Fibroblast of lung (primary cell): ENCODE data around the gene GPR152. TPM values are rescaled to one million over a fixed set of nuclear protein-coding genes. Genes with fewer than 3 reads are reported as not detected.
"Not testable (repeated sequence)": the region's sequence is repeated elsewhere in the genome, so short reads cannot be mapped to it uniquely, and the experiment has no call there.

Experiments
- DNase-seq, 2 donors: peaks; one replicate each; pipeline versions ENCODE4 v3.0.0 to v3.0.0-alpha.2; 2010; ENCODE audit warnings: low read depth in 2 of 2
- H2AFZ ChIP-seq: 2 replicates; pipeline ENCODE4 v1.5.1; 2012; ENCODE audit warnings: low read length, control low read depth, inconsistent platforms
- H3K27ac ChIP-seq: 2 replicates; pipeline ENCODE4 v1.5.1; 2011; ENCODE audit warnings: low read length, control low read depth; ENCODE audit not compliant: insufficient read depth
- H3K27me3 ChIP-seq: 2 replicates; pipeline ENCODE4 v1.5.1; 2011; ENCODE audit warnings: mild to moderate bottlenecking, low read length; ENCODE audit not compliant: control insufficient read depth, insufficient read depth
- H3K36me3 ChIP-seq: 2 replicates; pipeline ENCODE4 v1.5.1; 2011; ENCODE audit warnings: low read length; ENCODE audit not compliant: control insufficient read depth, insufficient read depth
- H3K4me1 ChIP-seq: 2 replicates; pipeline ENCODE4 v1.5.1; 2011; ENCODE audit warnings: low read length; ENCODE audit not compliant: control insufficient read depth, insufficient read depth; ENCODE audit errors: extremely low read depth
- H3K4me2 ChIP-seq: 2 replicates; pipeline ENCODE4 v1.5.1; 2011; ENCODE audit warnings: low read length, control low read depth; ENCODE audit not compliant: insufficient read depth; ENCODE audit errors: extremely low read depth
- H3K4me3 ChIP-seq, 4 experiments: fragments of 200-600 bp in 1 of 4; sonication (generic) in 1 of 4; replicated peaks in 1 of 4; 2 replicates each; pipeline ENCODE4 v1.5.1; 2011 to 2016; ENCODE audit warnings: low read length in 4 of 4, low read depth in 3 of 4, mild to moderate bottlenecking in 3 of 4, control low read depth in 2 of 4, inconsistent platforms in 1 of 4, mixed read lengths in 1 of 4; ENCODE audit not compliant: insufficient read depth in 1 of 4; ENCODE audit errors: control extremely low read depth in 1 of 4
- H3K79me2 ChIP-seq: 2 replicates; pipeline ENCODE4 v1.5.1; 2012; ENCODE audit warnings: mild to moderate bottlenecking, low read length, inconsistent platforms; ENCODE audit not compliant: control insufficient read depth, insufficient read depth
- H3K9ac ChIP-seq: 2 replicates; pipeline ENCODE4 v1.5.1; 2011; ENCODE audit warnings: mild to moderate bottlenecking, low read length, control low read depth; ENCODE audit not compliant: insufficient read depth
- H3K9me3 ChIP-seq: 2 replicates; pipeline ENCODE4 v1.5.1; 2012; ENCODE audit warnings: low read depth, low read length; ENCODE audit not compliant: control insufficient read depth, insufficient read depth
- H4K20me1 ChIP-seq: 2 replicates; pipeline ENCODE4 v1.5.1; 2011; ENCODE audit warnings: low read length; ENCODE audit not compliant: control insufficient read depth, insufficient read depth; ENCODE audit errors: extremely low read depth
- EZH2 ChIP-seq: IDR thresholded peaks from 2 replicates; pipeline ENCODE4 v1.5.1; 2012; ENCODE audit warnings: low read length, control low read depth, mild to moderate bottlenecking; ENCODE audit errors: missing control alignments
- polyA plus RNA-seq, 2 donors: library from polyadenylated mRNA; depleted of rRNA in 1 of 2; stranded (reverse) in 1 of 2; unstranded in 1 of 2; fragments of >200 nt; gene quantifications; 2 replicates each; pipeline ENCODE4 v1.2.1, GENCODE V29; 2011 to 2012; ENCODE audit warnings: missing spikeins in 1 of 2
- total RNA-seq: library from RNA; depleted of rRNA; stranded (reverse); fragments of >200 nt; gene quantifications from 2 replicates; pipeline ENCODE4 v1.2.1, GENCODE V29; 2014
- TF ChIP-seq, protein P1 (sequence below), 2 donors: IDR thresholded peaks in 1 of 2; conservative IDR thresholded peaks in 1 of 2; 1 replicate in 1 of 2; 2 replicates in 1 of 2; pipeline ENCODE4 v1.5.1; 2011 to 2012; ENCODE audit warnings: low read length in 2 of 2, control low read depth in 1 of 2, inconsistent platforms in 1 of 2, low read depth in 1 of 2, mild to moderate bottlenecking in 1 of 2

The GPR152 gene
- total and polyA plus RNA-seq, 2 donors (not counting 1 experiment from before 2014, with no cell fraction given) = not detected

DNA sequence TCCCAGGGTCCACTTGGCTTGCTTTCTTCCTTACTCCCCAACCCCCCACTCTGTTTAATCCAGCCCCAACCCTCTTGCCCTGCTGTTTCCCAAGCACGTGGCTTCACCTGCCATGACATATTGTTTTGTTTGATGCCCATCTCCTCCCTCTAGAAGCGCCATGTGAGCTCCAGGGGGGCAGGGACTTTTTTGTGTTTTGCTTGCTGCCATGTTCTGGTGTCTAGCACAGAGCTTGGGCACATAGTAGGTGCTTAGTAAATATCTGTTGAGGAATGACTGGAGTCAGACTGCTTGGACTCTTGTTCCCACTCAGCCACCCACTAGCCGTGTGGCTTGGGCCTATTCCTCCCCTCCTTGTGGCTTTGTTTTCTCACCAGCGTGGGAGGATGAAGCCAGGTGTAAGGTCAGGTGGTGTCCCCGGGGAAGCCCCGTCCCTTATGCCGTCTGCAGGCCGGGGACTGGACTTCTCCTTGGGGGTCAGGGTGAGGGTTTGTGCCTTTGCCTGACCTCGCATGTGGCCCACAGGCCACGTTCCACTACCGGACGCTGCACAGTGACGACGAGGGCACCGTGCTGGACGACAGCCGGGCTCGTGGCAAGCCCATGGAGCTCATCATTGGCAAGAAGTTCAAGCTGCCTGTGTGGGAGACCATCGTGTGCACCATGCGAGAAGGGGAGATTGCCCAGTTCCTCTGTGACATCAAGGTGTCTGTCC, 34.1 kb upstream of the GPR152 start:
- Histone ChIP-seq H2AFZ (no peak overlapping the region), H3K9me3 (no peaks in the 10 kb centered on the region), H3K27me3 (no peaks in the 10 kb centered on the region), H3K79me2 (no peaks in the 10 kb centered on the region), H3K9ac (no peak overlapping the region), H4K20me1 (no peaks in the 10 kb centered on the region), H3K36me3 (peaks cover 6% of the 10 kb centered on the region), H3K4me3 (no peak overlapping the region), H3K4me2 (no peak overlapping the region), H3K4me1 (peaks cover 7% of the 10 kb centered on the region), H3K27ac (no peak overlapping the region)
- DNase-seq = no peak
- no peak for TF ChIP-seq EZH2
- TF ChIP-seq, protein P1, sequence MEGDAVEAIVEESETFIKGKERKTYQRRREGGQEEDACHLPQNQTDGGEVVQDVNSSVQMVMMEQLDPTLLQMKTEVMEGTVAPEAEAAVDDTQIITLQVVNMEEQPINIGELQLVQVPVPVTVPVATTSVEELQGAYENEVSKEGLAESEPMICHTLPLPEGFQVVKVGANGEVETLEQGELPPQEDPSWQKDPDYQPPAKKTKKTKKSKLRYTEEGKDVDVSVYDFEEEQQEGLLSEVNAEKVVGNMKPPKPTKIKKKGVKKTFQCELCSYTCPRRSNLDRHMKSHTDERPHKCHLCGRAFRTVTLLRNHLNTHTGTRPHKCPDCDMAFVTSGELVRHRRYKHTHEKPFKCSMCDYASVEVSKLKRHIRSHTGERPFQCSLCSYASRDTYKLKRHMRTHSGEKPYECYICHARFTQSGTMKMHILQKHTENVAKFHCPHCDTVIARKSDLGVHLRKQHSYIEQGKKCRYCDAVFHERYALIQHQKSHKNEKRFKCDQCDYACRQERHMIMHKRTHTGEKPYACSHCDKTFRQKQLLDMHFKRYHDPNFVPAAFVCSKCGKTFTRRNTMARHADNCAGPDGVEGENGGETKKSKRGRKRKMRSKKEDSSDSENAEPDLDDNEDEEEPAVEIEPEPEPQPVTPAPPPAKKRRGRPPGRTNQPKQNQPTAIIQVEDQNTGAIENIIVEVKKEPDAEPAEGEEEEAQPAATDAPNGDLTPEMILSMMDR (conservative IDR thresholded peaks at IDR 0.05 in 1 of 2, IDR thresholded peaks at IDR 0.05 in 1 of 2; ENCODE audit: low read depth in 1 of 2, low read length in 2 of 2) = no peak

DNA sequence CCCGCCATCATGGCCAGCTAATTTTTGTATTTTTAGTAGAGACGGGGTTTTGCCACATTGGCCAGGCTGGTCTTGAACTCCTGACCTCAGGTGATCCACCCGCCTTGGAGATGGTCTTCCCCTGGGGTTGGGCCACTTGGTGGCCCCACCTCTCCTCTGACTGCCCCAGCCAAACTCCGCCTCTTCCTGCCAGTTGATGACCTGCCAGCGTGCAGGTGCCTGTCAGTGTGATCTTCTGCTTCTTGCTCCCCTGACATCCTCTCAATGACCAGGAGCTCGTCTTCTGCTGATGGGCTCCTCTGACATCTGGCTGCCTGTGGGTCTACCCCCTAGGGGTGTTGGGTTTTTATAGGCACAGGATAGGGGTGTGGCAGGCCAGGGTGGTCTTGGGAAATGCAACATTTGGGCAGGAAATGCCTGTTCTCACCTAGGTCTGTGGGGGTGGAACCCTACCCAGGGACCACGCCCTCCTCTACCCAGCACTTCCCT, 33.4 kb upstream of the GPR152 start:
- H3K9me3 ChIP-seq, DNase-seq, H3K4me1 ChIP-seq, H3K79me2 ChIP-seq, H3K36me3 ChIP-seq, H4K20me1 ChIP-seq, H3K4me3 ChIP-seq, H3K27ac ChIP-seq, H3K9ac ChIP-seq, H2AFZ ChIP-seq, H3K27me3 ChIP-seq, H3K4me2 ChIP-seq: not testable (repeated sequence)

- H3K27ac ChIP-seq = no peak overlapping the region
- H2AFZ ChIP-seq = no peak overlapping the region
- H4K20me1 ChIP-seq = no peaks in the 10 kb centered on the region
- TF ChIP-seq EZH2 = no peak
- TF ChIP-seq, protein P1 (conservative IDR thresholded peaks at IDR 0.05 in 1 of 2, IDR thresholded peaks at IDR 0.05 in 1 of 2; ENCODE audit: low read depth in 1 of 2, low read length in 2 of 2) = no peak
- peaks cover 2% of the 10 kb centered on the region for H3K36me3 ChIP-seq
- no peak overlapping the region for H3K4me3 ChIP-seq
- DNase-seq = no peak
- H3K4me2 ChIP-seq = no peak overlapping the region
- H3K79me2 ChIP-seq = no peaks in the 10 kb centered on the region
- peaks cover 7% of the 10 kb centered on the region for H3K4me1 ChIP-seq
- H3K9ac ChIP-seq = no peak overlapping the region
- H3K9me3 ChIP-seq = no peaks in the 10 kb centered on the region
- no peaks in the 10 kb centered on the region for H3K27me3 ChIP-seq
Measured at GRCh38 chr11:67484847-67485311, 32.4 kb upstream of the GPR152 start.
